MCF 10A (cell line): ENCODE data around the gene PKP4. TPM values are rescaled to one million over a fixed set of nuclear protein-coding genes. Genes with fewer than 3 reads are reported as not detected.

Source experiments
- BruUV-seq: library from RNA; stranded (reverse); fragments of 400-500 nt; replicated peaks from 2 replicates; lab custom pipeline; 2021; lab: Mats Ljungman, UMichigan
- CTCF ChIA-PET: fragments of 300-600 bp; sonication (Branson Sonifier 250); formaldehyde crosslinking; extraction: SDS; loops from one replicate; lab custom pipeline; 2021; ENCODE audit warnings: antibody characterized with exemption, inconsistent platforms; lab: Yijun Ruan, JAX
- POLR2A ChIA-PET: fragments of 300-600, 350-650 bp; sonication (Branson Sonifier 250); formaldehyde crosslinking; extraction: SDS; loops from one replicate; lab custom pipeline; 2020; ENCODE audit warnings: antibody characterized with exemption, inconsistent platforms; lab: Yijun Ruan, JAX
- DNase-seq: peaks from one replicate; pipeline ENCODE4 v3.0.0-alpha.2; 2018; ENCODE audit not compliant: unreplicated experiment
- H3K27ac Mint-ChIP-seq: one replicate; pipeline ENCODE4 v1.8.0; 2022; ENCODE audit warnings: mild to moderate bottlenecking, low read depth, mixed read lengths; ENCODE audit not compliant: unreplicated experiment
- H3K27me3 Mint-ChIP-seq: one replicate; pipeline ENCODE4 v1.8.0; 2022; ENCODE audit warnings: mixed read lengths; ENCODE audit not compliant: insufficient read depth, unreplicated experiment
- H3K36me3 Mint-ChIP-seq: one replicate; pipeline ENCODE4 v1.8.0; 2022; ENCODE audit warnings: mild to moderate bottlenecking, moderate library complexity, mixed read lengths; ENCODE audit not compliant: insufficient read depth, unreplicated experiment
- H3K4me1 Mint-ChIP-seq: one replicate; pipeline ENCODE4 v1.8.0; 2022; ENCODE audit warnings: mixed read lengths; ENCODE audit not compliant: insufficient read depth, unreplicated experiment
- H3K4me3 Mint-ChIP-seq: one replicate; pipeline ENCODE4 v1.8.0; 2022; ENCODE audit warnings: mild to moderate bottlenecking, moderate library complexity, mixed read lengths; ENCODE audit not compliant: unreplicated experiment
- H3K9me3 Mint-ChIP-seq: one replicate; pipeline ENCODE4 v1.8.0; 2022; ENCODE audit warnings: mixed read lengths; ENCODE audit not compliant: unreplicated experiment
- CTCF ChIP-seq: fragments of 200-600 bp; IDR thresholded peaks from one replicate; pipeline ENCODE4 v1.8.0; 2022; ENCODE audit warnings: antibody characterized with exemption, mild to moderate bottlenecking; ENCODE audit not compliant: unreplicated experiment
- intact Hi-C: fragments of 100-400 bp; cut with micrococcal nuclease; formaldehyde crosslinking; loops from 2 replicates; pipeline ENCODE4 v1.14.1; 2022
- total RNA-seq: library from RNA; stranded (reverse); gene quantifications from 2 replicates; pipeline ENCODE4 v1.2.3, GENCODE V29; 2022

The PKP4 gene
- total RNA-seq, 1 experiment from 2014 or later = 63.7 TPM

- H3K4me1 Mint-ChIP-seq = no peaks in the 10 kb centered on the region
- BruUV-seq = no TSS peak
- no peak overlapping the region for H3K27ac Mint-ChIP-seq
- H3K4me3 Mint-ChIP-seq = no peak overlapping the region
- no peak for TF ChIP-seq CTCF
- DNase-seq = no peak
- H3K27me3 Mint-ChIP-seq = no peaks in the 10 kb centered on the region
- POLR2A ChIA-PET = no interaction called here
- intact Hi-C loops = no loop called here
- peaks cover 61% of the 10 kb centered on the region for H3K36me3 Mint-ChIP-seq
- CTCF ChIA-PET = interaction anchor here (0.6 to 1.0 kb wide), 2 partner anchors 23 to 496 kb away, joined by 3 to 5 read pairs; no protein-coding TSS in a partner anchor
- H3K9me3 Mint-ChIP-seq = no peaks in the 10 kb centered on the region
Measured at GRCh38 chr2:158676295-158676694, 219.5 kb downstream of the PKP4 start.

GRCh38 chr2:158676696-158677095 lies 219.9 kb downstream of the PKP4 start:
- H3K27me3 Mint-ChIP-seq = no peaks in the 10 kb centered on the region
- H3K9me3 Mint-ChIP-seq = no peaks in the 10 kb centered on the region
- CTCF ChIA-PET = interaction anchor here (1.0 kb wide), 1 partner anchor 23 kb away, joined by 3 read pairs; no protein-coding TSS in a partner anchor
- BruUV-seq = no TSS peak
- peaks cover 63% of the 10 kb centered on the region for H3K36me3 Mint-ChIP-seq
- intact Hi-C loops = no loop called here
- POLR2A ChIA-PET = no interaction called here
- TF ChIP-seq CTCF = no peak
- H3K27ac Mint-ChIP-seq = no peak overlapping the region
- H3K4me3 Mint-ChIP-seq = no peak overlapping the region
- no peaks in the 10 kb centered on the region for H3K4me1 Mint-ChIP-seq
- DNase-seq = no peak

GRCh38 chr2:158677542-158677941 lies 220.8 kb downstream of the PKP4 start:
- no peak overlapping the region for H3K4me3 Mint-ChIP-seq
- intact Hi-C loops = no loop called here
- H3K27ac Mint-ChIP-seq = no peak overlapping the region
- H3K36me3 Mint-ChIP-seq = peaks cover 63% of the 10 kb centered on the region
- no peak for DNase-seq
- TF ChIP-seq CTCF = no peak
- H3K4me1 Mint-ChIP-seq = no peaks in the 10 kb centered on the region
- no TSS peak for BruUV-seq
- no peaks in the 10 kb centered on the region for H3K27me3 Mint-ChIP-seq
- POLR2A ChIA-PET = interaction anchor here (1.0 kb wide), 1 partner anchor 178 kb away, joined by 5 read pairs; no protein-coding TSS in a partner anchor
- H3K9me3 Mint-ChIP-seq = no peaks in the 10 kb centered on the region
- CTCF ChIA-PET = interaction anchor here (0.5 to 0.7 kb wide), 2 partner anchors 58 to 599 kb away, joined by 4 to 5 read pairs; no protein-coding TSS in a partner anchor

- peaks cover 42% of the 10 kb centered on the region for H3K36me3 Mint-ChIP-seq
- no peak overlapping the region for H3K4me3 Mint-ChIP-seq
- DNase-seq = no peak
- intact Hi-C loops = no loop called here
- peaks cover 7% of the 10 kb centered on the region for H3K4me1 Mint-ChIP-seq
- no peak for TF ChIP-seq CTCF
- H3K27me3 Mint-ChIP-seq = no peaks in the 10 kb centered on the region
- ChIA-PET CTCF (interaction anchor here (1.1 kb wide), 2 partner anchors 15 to 64 kb away, joined by 3 to 4 read pairs; no protein-coding TSS in a partner anchor), POLR2A (no interaction called here)
- no TSS peak for BruUV-seq
- no peak overlapping the region for H3K27ac Mint-ChIP-seq
- no peaks in the 10 kb centered on the region for H3K9me3 Mint-ChIP-seq
Measured at GRCh38 chr2:158681816-158682215, 225.1 kb downstream of the PKP4 start.
